K562 treated with DMSO at 1 percent for 4 hours (cell line): Measurements from ENCODE around the gene ACP2. TPM values are rescaled to one million over a fixed set of nuclear protein-coding genes. Genes with fewer than 3 reads are reported as not detected.

Experiments used
- total RNA-seq: library from RNA; unstranded; fragments of 300-600 nt; gene quantifications from 2 replicates; pipeline ENCODE4 v1.2.3, GENCODE V29; 2022; ENCODE audit not compliant: insufficient read depth

Gene ACP2, protein sequence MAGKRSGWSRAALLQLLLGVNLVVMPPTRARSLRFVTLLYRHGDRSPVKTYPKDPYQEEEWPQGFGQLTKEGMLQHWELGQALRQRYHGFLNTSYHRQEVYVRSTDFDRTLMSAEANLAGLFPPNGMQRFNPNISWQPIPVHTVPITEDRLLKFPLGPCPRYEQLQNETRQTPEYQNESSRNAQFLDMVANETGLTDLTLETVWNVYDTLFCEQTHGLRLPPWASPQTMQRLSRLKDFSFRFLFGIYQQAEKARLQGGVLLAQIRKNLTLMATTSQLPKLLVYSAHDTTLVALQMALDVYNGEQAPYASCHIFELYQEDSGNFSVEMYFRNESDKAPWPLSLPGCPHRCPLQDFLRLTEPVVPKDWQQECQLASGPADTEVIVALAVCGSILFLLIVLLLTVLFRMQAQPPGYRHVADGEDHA
- total RNA-seq: 20.0 and 26.4 TPM in 2 replicates

DNA sequence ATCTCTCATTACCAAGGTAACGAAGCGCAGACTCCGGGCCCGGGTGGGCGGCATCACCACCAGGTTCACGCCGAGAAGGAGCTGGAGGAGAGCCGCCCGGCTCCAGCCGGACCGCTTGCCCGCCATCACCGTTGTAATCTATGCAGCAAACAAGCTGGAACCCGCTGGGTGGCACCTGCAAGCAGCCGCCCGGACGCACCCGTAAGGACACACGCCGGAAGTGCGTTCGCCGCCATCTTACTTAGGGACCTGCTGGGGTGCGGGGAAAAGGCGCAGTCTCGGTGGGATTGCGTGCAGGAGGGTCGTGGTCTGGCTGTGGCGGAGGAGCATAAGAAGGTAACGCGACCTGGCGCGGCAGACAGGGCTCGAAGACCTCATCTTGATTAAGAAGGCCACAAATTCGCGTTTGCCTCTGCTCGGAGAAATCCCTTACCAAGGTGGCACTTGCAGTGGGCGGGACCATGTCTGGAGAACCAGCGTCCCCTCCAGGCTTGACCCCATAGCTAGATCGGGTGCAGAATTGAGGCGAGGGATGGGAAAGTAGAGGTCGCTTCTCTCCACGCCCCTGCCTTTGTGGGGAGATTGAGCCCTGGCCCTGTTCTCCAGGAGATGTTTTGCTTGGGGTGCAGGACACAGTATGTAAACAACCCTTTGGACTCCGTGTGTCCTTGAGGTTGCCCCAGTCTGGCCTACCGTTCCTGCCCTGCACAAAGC lies at the start of gene ACP2:
Gene ACP2, minus strand, starts transcription at position 151 of the 714 bp plus-strand sequence. Its CDS starts 25 bp downstream, at position 126.

DNA sequence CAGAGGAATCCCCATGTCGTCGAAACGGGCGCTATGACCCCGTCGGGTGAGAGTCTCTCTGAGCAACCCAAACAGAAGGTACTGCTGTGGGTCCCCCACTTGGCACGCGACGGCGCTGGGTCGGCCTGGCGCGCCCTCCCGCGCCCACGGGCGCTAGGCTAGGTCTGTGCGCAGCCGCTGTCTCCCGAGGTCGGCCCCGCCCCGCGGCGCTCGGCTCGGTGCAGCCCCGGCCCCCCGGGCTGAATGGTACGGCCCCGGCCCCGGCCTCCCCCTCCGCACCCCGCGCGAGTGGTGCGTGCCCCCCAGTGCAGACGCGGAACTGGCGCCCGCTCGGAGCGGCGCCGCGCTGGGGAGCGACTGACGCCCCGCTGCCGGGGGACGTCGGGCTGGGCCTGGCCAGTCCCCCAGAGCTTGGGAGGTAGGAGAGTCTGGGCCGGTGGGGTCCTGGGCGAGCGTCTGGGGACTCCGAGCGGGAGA lies 21.3 kb upstream of the ACP2 start, which contains the start of gene MADD:
Gene MADD, plus strand, starts transcription at position 305 of the 477 bp plus-strand sequence.

DNA sequence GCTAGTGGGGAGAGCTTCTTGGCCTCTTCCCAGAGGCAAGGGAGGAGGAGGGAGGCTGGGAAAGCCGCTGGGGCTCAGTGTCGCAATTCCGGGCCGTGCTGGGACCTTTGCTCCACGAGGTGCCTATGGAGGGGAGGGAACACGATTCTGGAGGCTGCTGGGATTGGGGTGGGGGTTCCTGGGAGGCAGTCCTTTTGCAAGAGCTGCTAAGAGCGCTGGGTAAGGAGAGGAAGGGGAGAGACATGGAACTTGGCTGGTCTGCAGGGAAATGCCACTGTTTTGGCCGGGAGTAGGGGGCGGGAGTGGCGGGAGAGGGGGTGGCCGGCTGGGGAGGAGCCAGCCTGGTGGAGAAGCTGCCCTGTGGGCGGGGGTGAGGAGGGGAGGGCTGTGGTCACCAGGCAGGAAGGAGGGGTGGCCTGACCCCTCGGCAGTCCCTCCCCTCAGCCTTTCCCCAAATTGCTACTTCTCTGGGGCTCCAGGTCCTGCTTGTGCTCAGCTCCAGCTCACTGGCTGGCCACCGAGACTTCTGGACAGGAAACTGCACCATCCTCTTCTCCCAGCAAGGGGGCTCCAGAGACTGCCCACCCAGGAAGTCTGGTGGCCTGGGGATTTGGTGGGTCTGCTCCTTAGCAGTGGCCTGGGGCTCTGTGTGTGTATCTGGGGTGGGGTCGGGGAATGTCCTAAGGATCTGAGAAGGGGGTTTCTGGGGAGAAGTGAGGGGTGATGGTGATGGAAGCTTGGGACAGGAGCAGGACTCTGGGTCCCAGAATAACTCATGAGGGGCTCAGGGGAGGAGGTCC lies 9.1 kb upstream of the ACP2 start, which contains the start of gene NR1H3:
Gene NR1H3, plus strand, starts transcription at position 480 of the 800 bp plus-strand sequence. CDS start 1,221 bp downstream, outside the sequence.

Other genes starting within 250 kb of the ACP2 start
- 65.4 and 97.1 TPM in 2 replicates for gene ARFGAP2, start 71.9 kb downstream of the ACP2 start, total RNA-seq
- 5.1 and 7.0 TPM in 2 replicates for gene PACSIN3, start 62.4 kb downstream of the ACP2 start, total RNA-seq
- gene DDB2, start 33.8 kb downstream of the ACP2 start, total RNA-seq: 12.1 and 15.4 TPM in 2 replicates
- 16.8 and 20.0 TPM in 2 replicates for gene NR1H3, start 9.2 kb upstream of the ACP2 start, total RNA-seq
- 43.1 and 57.8 TPM in 2 replicates for gene MADD, start 21.3 kb upstream of the ACP2 start, total RNA-seq
- not detected in 2 replicates for gene MYBPC3, start 103.9 kb upstream of the ACP2 start, total RNA-seq
- 88.6 and 115 TPM in 2 replicates for gene SPI1, start 129.7 kb upstream of the ACP2 start, total RNA-seq
- gene SLC39A13, start 159.8 kb upstream of the ACP2 start, total RNA-seq: 19.1 and 32.3 TPM in 2 replicates
- gene PSMC3, start 177.6 kb upstream of the ACP2 start, total RNA-seq: 226 and 257 TPM in 2 replicates
- gene RAPSN, start 200.3 kb upstream of the ACP2 start, total RNA-seq: 0.86 TPM in 1 of 2 replicates, not detected in the other